Neural progenitor cell (in vitro differentiated cells): ENCODE measurements around the gene MARK3.

Experiments used
- CTCF ChIP-seq: fragments of 200-600 bp; sonication (generic); IDR thresholded peaks from 2 replicates; pipeline ENCODE4 v1.5.1; 2017; ENCODE audit warnings: antibody characterized with exemption, mild to moderate bottlenecking
- EZH2 ChIP-seq: fragments of 200-600 bp; sonication (generic); IDR thresholded peaks from 2 replicates; pipeline ENCODE4 v1.6.1; 2017; ENCODE audit warnings: antibody characterized with exemption, mild to moderate bottlenecking, moderate library complexity
- EZH2phosphoT487 ChIP-seq: fragments of 200-600 bp; sonication (generic); IDR thresholded peaks from 2 replicates; pipeline ENCODE4 v1.6.1; 2017; ENCODE audit warnings: antibody characterized with exemption

GRCh38 chr14:103551338-103551762 lies 166.1 kb downstream of the MARK3 start:
- TF ChIP-seq CTCF (no peak), EZH2phosphoT487 (no peak), EZH2 (no peak)
